Peyer's patch (tissue), 4 donors: ENCODE results near the gene SHMT2. TPM values are rescaled to one million over a fixed set of nuclear protein-coding genes. Genes with fewer than 3 reads are reported as not detected.

Source experiments
- DNase-seq, 3 donors: peaks; one replicate each; pipeline ENCODE4 v3.0.0-alpha.2; 2017 to 2019
- H3K27ac ChIP-seq, 4 donors: fragments of 200-600 bp; sonication (generic); one replicate each; pipeline ENCODE4 v1.5.1; 2016 to 2019
- H3K27me3 ChIP-seq, 2 donors: fragments of 200-600 bp; sonication (generic); one replicate each; pipeline ENCODE4 v1.5.1; 2019
- H3K36me3 ChIP-seq, 3 donors: fragments of 200-600 bp; sonication (generic); one replicate each; pipeline ENCODE4 v1.5.1; 2016 to 2019
- H3K4me1 ChIP-seq, 4 donors: fragments of 200-600 bp; sonication (generic); one replicate each; pipeline ENCODE4 v1.5.1; 2016 to 2019
- H3K4me3 ChIP-seq, 4 donors: fragments of 200-600 bp; sonication (generic); 1 replicate in 3 of 4; 2 replicates in 1 of 4; pipeline ENCODE4 v1.5.1; 2016 to 2019; ENCODE audit warnings: mild to moderate bottlenecking in 1 of 4
- H3K9me3 ChIP-seq, 4 donors: fragments of 200-600 bp; sonication (generic); one replicate each; pipeline ENCODE4 v1.5.1; 2016 to 2019; ENCODE audit warnings: mild to moderate bottlenecking in 1 of 4
- POLR2A ChIP-seq, 2 donors: fragments of 450-650 bp; IDR thresholded peaks; one replicate each; pipeline ENCODE4 v1.5.1; 2017; ENCODE audit warnings: antibody characterized with exemption in 2 of 2, mild to moderate bottlenecking in 2 of 2, moderate library complexity in 2 of 2
- total RNA-seq, 4 donors: library from RNA; depleted of rRNA; stranded (reverse); fragments of >200 nt; gene quantifications; one replicate each; pipeline ENCODE4 v1.1.0, GENCODE V29; 2016
- TF ChIP-seq, protein P1 (sequence below), 6 experiments: fragments of 450-650 bp in 4 of 6; fragments of 200-600 bp in 2 of 6; sonication (generic) in 1 of 6; IDR thresholded peaks; one replicate each; pipeline ENCODE4 v1.5.1; 2017 to 2019; ENCODE audit warnings: antibody characterized with exemption in 6 of 6, mild to moderate bottlenecking in 3 of 6, moderate library complexity in 1 of 6

The SHMT2 gene
- total RNA-seq, 4 donors from 2014 or later: 34.4 to 72.6 (median 36.3) TPM

DNA sequence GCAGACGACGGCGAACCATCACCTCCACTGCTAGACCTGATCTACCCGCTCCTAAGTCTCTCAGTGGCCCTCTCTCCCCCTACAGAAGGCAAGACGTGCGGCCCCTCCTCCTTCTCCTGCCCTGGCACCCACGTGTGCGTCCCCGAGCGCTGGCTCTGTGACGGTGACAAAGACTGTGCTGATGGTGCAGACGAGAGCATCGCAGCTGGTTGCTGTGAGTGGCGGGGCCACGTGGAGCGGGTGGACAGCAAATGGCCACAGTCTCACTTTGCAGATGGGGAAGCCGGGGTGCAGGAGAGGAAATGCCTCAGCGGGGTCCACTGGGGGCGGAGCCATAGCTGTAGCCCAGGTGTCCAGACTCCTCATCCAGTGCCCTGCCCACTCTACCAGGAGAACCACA lies 34.3 kb upstream of the SHMT2 start:
- no peak overlapping the region for H3K27ac ChIP-seq
- peaks cover 0 to 98% (median 0%) of the 10 kb centered on the region in 3 donors for H3K36me3 ChIP-seq
- no peaks in the 10 kb centered on the region for H3K9me3 ChIP-seq
- no peak overlapping the region for H3K4me3 ChIP-seq
- TF ChIP-seq, protein P1, sequence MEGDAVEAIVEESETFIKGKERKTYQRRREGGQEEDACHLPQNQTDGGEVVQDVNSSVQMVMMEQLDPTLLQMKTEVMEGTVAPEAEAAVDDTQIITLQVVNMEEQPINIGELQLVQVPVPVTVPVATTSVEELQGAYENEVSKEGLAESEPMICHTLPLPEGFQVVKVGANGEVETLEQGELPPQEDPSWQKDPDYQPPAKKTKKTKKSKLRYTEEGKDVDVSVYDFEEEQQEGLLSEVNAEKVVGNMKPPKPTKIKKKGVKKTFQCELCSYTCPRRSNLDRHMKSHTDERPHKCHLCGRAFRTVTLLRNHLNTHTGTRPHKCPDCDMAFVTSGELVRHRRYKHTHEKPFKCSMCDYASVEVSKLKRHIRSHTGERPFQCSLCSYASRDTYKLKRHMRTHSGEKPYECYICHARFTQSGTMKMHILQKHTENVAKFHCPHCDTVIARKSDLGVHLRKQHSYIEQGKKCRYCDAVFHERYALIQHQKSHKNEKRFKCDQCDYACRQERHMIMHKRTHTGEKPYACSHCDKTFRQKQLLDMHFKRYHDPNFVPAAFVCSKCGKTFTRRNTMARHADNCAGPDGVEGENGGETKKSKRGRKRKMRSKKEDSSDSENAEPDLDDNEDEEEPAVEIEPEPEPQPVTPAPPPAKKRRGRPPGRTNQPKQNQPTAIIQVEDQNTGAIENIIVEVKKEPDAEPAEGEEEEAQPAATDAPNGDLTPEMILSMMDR (IDR thresholded peaks at IDR 0.05): no peak
- TF ChIP-seq POLR2A (IDR thresholded peaks at IDR 0.05): no peak
- no peaks in the 10 kb centered on the region for H3K4me1 ChIP-seq
- no peaks in the 10 kb centered on the region for H3K27me3 ChIP-seq
- no peak for DNase-seq

DNA sequence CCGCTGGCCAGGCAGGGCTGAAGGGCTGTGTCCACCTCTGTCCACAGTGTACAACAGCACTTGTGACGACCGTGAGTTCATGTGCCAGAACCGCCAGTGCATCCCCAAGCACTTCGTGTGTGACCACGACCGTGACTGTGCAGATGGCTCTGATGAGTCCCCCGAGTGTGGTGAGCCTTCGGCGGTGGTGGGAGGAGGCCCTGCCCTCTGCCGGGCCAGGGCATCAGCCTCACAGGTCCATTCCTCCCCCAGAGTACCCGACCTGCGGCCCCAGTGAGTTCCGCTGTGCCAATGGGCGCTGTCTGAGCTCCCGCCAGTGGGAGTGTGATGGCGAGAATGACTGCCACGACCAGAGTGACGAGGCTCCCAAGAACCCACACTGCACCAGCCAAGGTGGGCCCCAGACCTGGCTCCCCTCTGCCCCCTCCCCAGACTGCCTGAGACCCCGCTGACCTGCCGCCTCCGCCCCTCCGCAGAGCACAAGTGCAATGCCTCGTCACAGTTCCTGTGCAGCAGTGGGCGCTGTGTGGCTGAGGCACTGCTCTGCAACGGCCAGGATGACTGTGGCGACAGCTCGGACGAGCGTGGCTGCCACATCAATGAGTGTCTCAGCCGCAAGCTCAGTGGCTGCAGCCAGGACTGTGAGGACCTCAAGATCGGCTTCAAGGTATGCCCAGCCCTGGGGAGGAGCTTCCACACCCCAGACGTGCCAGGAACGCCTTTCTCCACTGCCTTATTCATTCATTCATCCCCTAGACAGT lies 33.7 kb upstream of the SHMT2 start:
- Histone ChIP-seq H3K36me3 (peaks cover 0 to 98% (median 0%) of the 10 kb centered on the region in 3 donors), H3K27me3 (no peaks in the 10 kb centered on the region), H3K4me1 (no peaks in the 10 kb centered on the region), H3K4me3 (no peak overlapping the region), H3K27ac (no peak overlapping the region), H3K9me3 (no peaks in the 10 kb centered on the region)
- no peak for TF ChIP-seq POLR2A (IDR thresholded peaks at IDR 0.05)
- DNase-seq: no peak

DNA sequence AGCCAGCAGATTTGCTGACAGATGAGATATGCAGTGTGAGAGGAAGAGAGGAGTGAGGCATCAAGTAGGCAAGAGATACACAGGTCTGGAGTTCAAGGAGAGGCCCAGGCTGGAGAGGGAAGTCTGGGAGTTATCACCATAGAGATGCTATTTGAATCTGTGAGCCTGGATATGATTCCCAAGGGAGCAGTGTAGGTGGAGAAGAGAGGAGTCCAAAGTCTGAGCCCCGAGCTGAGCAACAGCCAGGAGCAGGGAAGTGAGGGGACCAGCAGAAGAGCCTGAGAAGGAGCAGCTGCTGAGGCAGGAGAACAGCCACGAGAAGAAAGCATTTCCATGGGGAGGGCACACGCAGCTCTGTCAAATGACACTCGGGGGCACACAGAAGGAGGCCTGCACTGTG lies 33.1 kb upstream of the SHMT2 start:
- H3K36me3 ChIP-seq: peaks cover 0 to 98% (median 0%) of the 10 kb centered on the region in 3 donors

DNA sequence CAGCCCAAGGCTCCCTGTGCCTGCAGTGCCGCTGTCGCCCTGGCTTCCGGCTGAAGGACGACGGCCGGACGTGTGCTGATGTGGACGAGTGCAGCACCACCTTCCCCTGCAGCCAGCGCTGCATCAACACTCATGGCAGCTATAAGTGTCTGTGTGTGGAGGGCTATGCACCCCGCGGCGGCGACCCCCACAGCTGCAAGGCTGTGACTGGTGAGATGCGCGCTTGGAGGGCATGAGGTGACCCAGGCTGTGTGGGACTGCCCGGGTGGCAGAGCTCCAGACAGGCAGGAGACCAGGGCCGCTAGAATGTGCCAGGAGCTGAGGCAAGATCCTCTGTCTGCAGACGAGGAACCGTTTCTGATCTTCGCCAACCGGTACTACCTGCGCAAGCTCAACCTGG lies 32.6 kb upstream of the SHMT2 start:
- Histone ChIP-seq H3K9me3 (no peaks in the 10 kb centered on the region), H3K36me3 (peaks cover 0 to 100% (median 0%) of the 10 kb centered on the region in 3 donors), H3K27me3 (no peaks in the 10 kb centered on the region)

More for the DNA sequence above, 33.1 kb upstream of the SHMT2 start:
- no peak for TF ChIP-seq POLR2A (IDR thresholded peaks at IDR 0.05)
- Histone ChIP-seq H3K27ac (no peak overlapping the region), H3K9me3 (no peaks in the 10 kb centered on the region), H3K4me3 (no peak overlapping the region), H3K27me3 (no peaks in the 10 kb centered on the region), H3K4me1 (no peaks in the 10 kb centered on the region)
- no peak for DNase-seq

DNA sequence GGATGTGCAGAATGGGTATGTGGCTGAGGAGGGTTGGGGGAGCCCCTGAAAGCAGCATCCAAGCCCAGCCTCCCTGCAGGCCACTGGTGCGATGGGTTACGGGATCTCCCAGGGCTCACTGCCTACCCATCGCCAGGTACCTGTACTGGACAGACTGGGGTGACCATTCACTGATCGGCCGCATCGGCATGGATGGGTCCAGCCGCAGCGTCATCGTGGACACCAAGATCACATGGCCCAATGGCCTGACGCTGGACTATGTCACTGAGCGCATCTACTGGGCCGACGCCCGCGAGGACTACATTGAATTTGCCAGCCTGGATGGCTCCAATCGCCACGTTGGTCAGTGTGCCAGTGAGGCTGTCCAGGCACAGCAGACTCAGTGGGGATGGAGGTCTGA lies 31.2 kb upstream of the SHMT2 start:
- Histone ChIP-seq H3K27me3 (no peaks in the 10 kb centered on the region), H3K36me3 (peaks cover 0 to 100% (median 0%) of the 10 kb centered on the region in 3 donors), H3K27ac (no peak overlapping the region), H3K4me1 (no peaks in the 10 kb centered on the region), H3K9me3 (no peaks in the 10 kb centered on the region), H3K4me3 (no peak overlapping the region)
- TF ChIP-seq, protein P1 (IDR thresholded peaks at IDR 0.05): no peak
- TF ChIP-seq POLR2A (IDR thresholded peaks at IDR 0.05): no peak
- no peak for DNase-seq

More for the DNA sequence above, 32.6 kb upstream of the SHMT2 start:
- Histone ChIP-seq H3K27ac (no peak overlapping the region), H3K4me3 (no peak overlapping the region), H3K4me1 (no peaks in the 10 kb centered on the region)
- DNase-seq: no peak
- TF ChIP-seq, protein P1 (IDR thresholded peaks at IDR 0.05): no peak
- no peak for TF ChIP-seq POLR2A (IDR thresholded peaks at IDR 0.05)

DNA sequence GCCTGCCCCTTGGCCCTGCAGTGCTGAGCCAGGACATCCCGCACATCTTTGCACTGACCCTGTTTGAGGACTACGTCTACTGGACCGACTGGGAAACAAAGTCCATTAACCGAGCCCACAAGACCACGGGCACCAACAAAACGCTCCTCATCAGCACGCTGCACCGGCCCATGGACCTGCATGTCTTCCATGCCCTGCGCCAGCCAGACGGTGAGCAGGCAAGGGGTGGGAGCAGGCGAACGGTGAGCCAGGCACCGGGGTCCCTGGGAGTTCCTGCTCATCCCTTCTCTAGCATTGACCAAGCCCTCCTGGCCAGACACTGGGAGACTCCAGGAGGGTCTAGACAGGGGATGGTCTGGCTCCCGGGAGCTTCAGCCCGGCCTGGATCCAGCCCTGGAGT lies 30.3 kb upstream of the SHMT2 start:
- no peaks in the 10 kb centered on the region for H3K9me3 ChIP-seq
- no peak overlapping the region for H3K4me3 ChIP-seq
- no peak overlapping the region for H3K27ac ChIP-seq
- no peaks in the 10 kb centered on the region for H3K4me1 ChIP-seq
- DNase-seq: no peak
- no peaks in the 10 kb centered on the region for H3K27me3 ChIP-seq
- TF ChIP-seq POLR2A (IDR thresholded peaks at IDR 0.05): no peak
- TF ChIP-seq, protein P1 (IDR thresholded peaks at IDR 0.05): no peak
- peaks cover 0 to 100% (median 0%) of the 10 kb centered on the region in 3 donors for H3K36me3 ChIP-seq
